Effector memory CD4-positive, alpha-beta T cell (primary cell): Measurements from ENCODE around the gene GPD2.
"Not testable (repeated sequence)": the region's sequence is repeated elsewhere in the genome, so short reads cannot be mapped to it uniquely, and the experiment has no call there.

Experiments used
- DNase-seq, 3 donors: peaks; one replicate each; pipeline ENCODE4 v3.0.0-alpha.2; 2020
- H3K27ac ChIP-seq: 2 replicates; pipeline ENCODE4 v1.7.0; 2013; ENCODE audit warnings: mild to moderate bottlenecking, low read length, moderate library complexity; ENCODE audit not compliant: insufficient read depth, poor library complexity, severe bottlenecking
- H3K27me3 ChIP-seq: replicated peaks from 2 replicates; pipeline ENCODE4 v1.7.0; 2013; ENCODE audit warnings: mild to moderate bottlenecking, low read length; ENCODE audit not compliant: insufficient read depth, control insufficient read depth, poor library complexity, severe bottlenecking
- H3K36me3 ChIP-seq: 2 replicates; pipeline ENCODE4 v1.7.0; 2013; ENCODE audit warnings: mild to moderate bottlenecking, low read length, moderate library complexity; ENCODE audit not compliant: control insufficient read depth, insufficient read depth
- H3K4me1 ChIP-seq: 2 replicates; pipeline ENCODE4 v1.7.0; 2013; ENCODE audit warnings: low read length, mild to moderate bottlenecking; ENCODE audit not compliant: control insufficient read depth, insufficient read depth, poor library complexity, severe bottlenecking
- H3K4me3 ChIP-seq: 2 replicates; pipeline ENCODE4 v1.7.0; 2013; ENCODE audit warnings: low read length, low read depth, mild to moderate bottlenecking; ENCODE audit not compliant: insufficient read depth, poor library complexity, severe bottlenecking
- H3K9me3 ChIP-seq: 2 replicates; pipeline ENCODE4 v1.7.0; 2013; ENCODE audit warnings: mild to moderate bottlenecking, low read length, moderate library complexity; ENCODE audit not compliant: control insufficient read depth

The GPD2 gene

GRCh38 chr2:156490466-156490840 lies 54.3 kb downstream of the GPD2 start:
- H3K27me3 ChIP-seq, result no peaks in the 10 kb centered on the region
- H3K27ac ChIP-seq, result no peak overlapping the region
- no peaks in the 10 kb centered on the region for H3K4me1 ChIP-seq
- no peaks in the 10 kb centered on the region for H3K36me3 ChIP-seq
- H3K9me3 ChIP-seq, result no peaks in the 10 kb centered on the region
- no peak overlapping the region for H3K4me3 ChIP-seq
- no peak for DNase-seq

DNA sequence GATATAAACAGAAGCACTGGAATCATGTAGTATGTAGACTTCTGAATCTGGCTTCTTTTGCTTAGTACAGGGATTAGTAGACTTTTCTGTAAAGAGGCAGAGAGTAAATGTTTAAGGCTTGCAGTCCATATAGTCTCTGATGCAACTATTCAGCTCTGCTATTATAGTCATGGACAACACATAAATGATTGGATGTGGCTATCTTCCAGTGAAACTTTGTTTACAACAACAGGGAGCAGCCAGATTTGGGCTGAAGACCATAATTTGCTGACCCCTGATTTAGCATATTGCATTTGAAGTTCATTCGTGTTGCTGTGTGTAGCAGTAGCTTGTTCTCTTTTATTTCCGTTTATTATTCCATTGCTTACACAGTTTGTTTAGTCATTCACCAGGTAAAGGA lies 55.0 kb downstream of the GPD2 start:
- Histone ChIP-seq H3K27me3 (no peaks in the 10 kb centered on the region), H3K9me3 (no peaks in the 10 kb centered on the region), H3K27ac (no peak overlapping the region), H3K4me3 (no peak overlapping the region), H3K4me1 (no peaks in the 10 kb centered on the region), H3K36me3 (no peaks in the 10 kb centered on the region)
- no peak for DNase-seq

- H3K36me3 ChIP-seq, result no peaks in the 10 kb centered on the region
- DNase-seq, result no peak
- no peak overlapping the region for H3K27ac ChIP-seq
- no peaks in the 10 kb centered on the region for H3K4me1 ChIP-seq
- H3K27me3 ChIP-seq, result no peaks in the 10 kb centered on the region
- no peak overlapping the region for H3K4me3 ChIP-seq
- no peaks in the 10 kb centered on the region for H3K9me3 ChIP-seq
These were observed 56.8 kb downstream of the GPD2 start for GRCh38 chr2:156492979-156493378.

DNA sequence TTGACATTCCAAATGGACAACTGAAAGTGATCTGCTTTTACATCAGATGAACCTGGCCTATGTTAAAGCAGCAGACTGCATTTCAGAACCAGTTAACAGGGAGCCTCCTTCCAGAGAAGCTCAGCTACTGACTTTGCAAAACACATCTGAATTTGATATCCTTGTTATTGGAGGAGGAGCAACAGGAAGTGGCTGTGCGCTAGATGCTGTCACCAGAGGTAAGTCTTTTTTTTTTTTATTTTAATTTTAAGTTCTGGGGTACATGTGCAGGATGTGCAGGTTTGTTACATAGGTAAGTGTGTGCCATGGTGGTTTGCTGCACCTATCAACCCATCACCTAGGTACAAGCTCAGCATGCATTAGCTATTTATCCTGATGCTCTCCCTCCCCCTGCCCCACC lies 59.8 kb downstream of the GPD2 start:
- H3K27me3 ChIP-seq, H3K9me3 ChIP-seq, H3K36me3 ChIP-seq, H3K27ac ChIP-seq, DNase-seq, H3K4me3 ChIP-seq, H3K4me1 ChIP-seq: not testable (repeated sequence)

DNA sequence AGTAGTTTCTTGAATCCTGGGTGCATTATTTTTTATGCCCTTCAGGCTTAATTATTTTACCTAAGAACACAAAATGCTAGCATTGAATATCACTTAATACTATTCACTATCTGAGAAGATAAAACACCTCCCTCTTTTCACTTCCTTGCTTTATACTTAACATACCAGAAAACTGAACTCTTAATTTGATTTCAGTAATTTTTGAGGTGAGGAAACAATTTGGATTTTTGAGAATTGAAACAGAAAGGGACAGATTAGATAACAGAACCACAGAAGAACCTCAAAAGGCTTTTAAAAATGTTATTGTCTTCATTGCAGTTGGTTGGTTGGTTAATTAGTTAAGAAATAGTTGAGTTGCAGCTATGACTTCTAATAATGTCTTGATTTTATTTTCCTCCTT lies 69.5 kb downstream of the GPD2 start:
- Histone ChIP-seq H3K4me1 (no peaks in the 10 kb centered on the region), H3K27ac (no peak overlapping the region), H3K4me3 (no peak overlapping the region), H3K27me3 (no peaks in the 10 kb centered on the region), H3K36me3 (no peaks in the 10 kb centered on the region), H3K9me3 (no peaks in the 10 kb centered on the region)
- DNase-seq, result no peak

GRCh38 chr2:156511122-156511521 lies 74.9 kb downstream of the GPD2 start:
- Histone ChIP-seq H3K36me3 (peaks cover 10% of the 10 kb centered on the region), H3K4me1 (no peaks in the 10 kb centered on the region), H3K9me3 (no peaks in the 10 kb centered on the region), H3K4me3 (no peak overlapping the region), H3K27ac (no peak overlapping the region), H3K27me3 (no peaks in the 10 kb centered on the region)
- DNase-seq, result no peak

GRCh38 chr2:156511803-156512202 lies 75.6 kb downstream of the GPD2 start:
- Histone ChIP-seq H3K4me3 (no peak overlapping the region), H3K27me3 (no peaks in the 10 kb centered on the region), H3K27ac (no peak overlapping the region), H3K4me1 (no peaks in the 10 kb centered on the region), H3K36me3 (peaks cover 10% of the 10 kb centered on the region), H3K9me3 (no peaks in the 10 kb centered on the region)
- no peak for DNase-seq

GRCh38 chr2:156512451-156512850 lies 76.3 kb downstream of the GPD2 start:
- no peak overlapping the region for H3K27ac ChIP-seq
- H3K4me1 ChIP-seq, result no peaks in the 10 kb centered on the region
- no peaks in the 10 kb centered on the region for H3K27me3 ChIP-seq
- H3K9me3 ChIP-seq, result no peaks in the 10 kb centered on the region
- H3K4me3 ChIP-seq, result no peak overlapping the region
- DNase-seq, result no peak
- peaks cover 10% of the 10 kb centered on the region for H3K36me3 ChIP-seq

DNA sequence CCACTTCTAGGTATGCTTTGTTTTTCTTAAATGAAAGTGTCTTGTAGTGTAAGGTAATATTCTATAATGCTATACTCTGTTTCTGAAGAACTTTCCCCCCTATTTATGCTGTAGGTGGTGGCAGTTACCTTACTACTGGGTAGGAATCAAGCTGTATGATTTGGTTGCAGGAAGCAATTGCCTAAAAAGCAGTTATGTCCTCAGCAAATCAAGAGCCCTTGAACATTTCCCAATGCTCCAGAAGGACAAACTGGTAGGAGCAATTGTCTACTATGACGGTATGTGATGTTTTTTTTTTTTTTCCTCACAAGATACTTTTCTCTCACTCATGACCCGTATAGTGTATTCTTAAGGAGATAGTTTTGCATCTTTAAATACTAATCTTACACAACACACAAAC lies 77.0 kb downstream of the GPD2 start:
- Histone ChIP-seq H3K4me3 (no peak overlapping the region), H3K36me3 (peaks cover 10% of the 10 kb centered on the region), H3K9me3 (no peaks in the 10 kb centered on the region), H3K27ac (no peak overlapping the region), H3K4me1 (no peaks in the 10 kb centered on the region), H3K27me3 (no peaks in the 10 kb centered on the region)
- no peak for DNase-seq

DNA sequence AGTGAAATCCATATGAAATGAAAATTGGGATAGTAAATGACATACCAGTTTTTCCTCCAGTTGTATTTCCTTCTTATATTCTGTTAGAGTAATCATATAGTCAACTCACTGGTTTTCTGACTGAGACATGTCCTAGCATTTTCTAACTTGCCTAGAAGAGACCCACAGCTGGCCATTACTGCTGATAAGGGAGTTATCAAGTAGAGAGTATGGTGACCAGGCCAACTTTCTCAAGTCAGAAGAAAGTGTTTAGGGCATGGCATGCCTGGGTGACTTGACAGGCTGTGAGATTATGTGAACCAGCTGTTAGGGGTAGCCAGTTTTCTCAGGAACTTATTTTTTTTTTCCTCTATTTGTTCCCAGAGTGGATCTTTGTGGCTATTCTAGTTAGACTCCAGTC lies 81.2 kb downstream of the GPD2 start:
- H3K9me3 ChIP-seq, result no peaks in the 10 kb centered on the region
- no peak for DNase-seq
- no peak overlapping the region for H3K27ac ChIP-seq
- H3K36me3 ChIP-seq, result peaks cover 4% of the 10 kb centered on the region
- H3K27me3 ChIP-seq, result no peaks in the 10 kb centered on the region
- H3K4me3 ChIP-seq, result no peak overlapping the region
- H3K4me1 ChIP-seq, result no peaks in the 10 kb centered on the region

DNA sequence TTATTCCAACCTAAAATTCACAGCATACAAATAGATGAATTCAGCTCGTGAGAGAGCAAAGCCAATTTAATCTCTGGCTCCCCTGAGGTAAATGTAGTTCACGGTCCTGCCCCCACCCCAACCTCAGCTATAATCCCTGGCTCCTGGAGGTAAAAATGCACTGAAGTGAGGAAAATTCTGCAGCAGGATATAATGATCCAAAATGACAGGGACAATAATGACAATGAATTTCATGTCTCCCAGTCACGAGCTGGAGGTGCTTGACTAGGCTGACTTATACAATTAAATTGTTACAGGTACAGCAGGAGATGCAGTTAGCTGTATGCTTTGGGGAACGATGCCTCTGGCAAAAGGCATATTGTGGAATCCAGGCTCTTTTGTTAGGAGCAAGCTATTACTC lies 82.0 kb downstream of the GPD2 start:
- no peaks in the 10 kb centered on the region for H3K9me3 ChIP-seq
- H3K4me3 ChIP-seq, result no peak overlapping the region
- no peaks in the 10 kb centered on the region for H3K4me1 ChIP-seq
- no peak overlapping the region for H3K27ac ChIP-seq
- DNase-seq, result no peak
- H3K27me3 ChIP-seq, result no peaks in the 10 kb centered on the region
- peaks cover 4% of the 10 kb centered on the region for H3K36me3 ChIP-seq
